PC-3 (cell line): ENCODE data around the gene PBX2.

Experiments
- EZH2 ChIP-seq: fragments of 300-600 bp; sonication (generic); IDR thresholded peaks from one replicate; pipeline ENCODE4 v1.6.1; 2017; ENCODE audit warnings: antibody characterized with exemption, mild to moderate bottlenecking, low read length; ENCODE audit not compliant: unreplicated experiment
- TF ChIP-seq, protein P1 (sequence below): fragments of 300-600 bp; sonication (generic); conservative IDR thresholded peaks from 2 replicates; pipeline ENCODE4 v1.5.1; 2017; ENCODE audit warnings: antibody characterized with exemption, low read depth, mild to moderate bottlenecking, low read length

DNA sequence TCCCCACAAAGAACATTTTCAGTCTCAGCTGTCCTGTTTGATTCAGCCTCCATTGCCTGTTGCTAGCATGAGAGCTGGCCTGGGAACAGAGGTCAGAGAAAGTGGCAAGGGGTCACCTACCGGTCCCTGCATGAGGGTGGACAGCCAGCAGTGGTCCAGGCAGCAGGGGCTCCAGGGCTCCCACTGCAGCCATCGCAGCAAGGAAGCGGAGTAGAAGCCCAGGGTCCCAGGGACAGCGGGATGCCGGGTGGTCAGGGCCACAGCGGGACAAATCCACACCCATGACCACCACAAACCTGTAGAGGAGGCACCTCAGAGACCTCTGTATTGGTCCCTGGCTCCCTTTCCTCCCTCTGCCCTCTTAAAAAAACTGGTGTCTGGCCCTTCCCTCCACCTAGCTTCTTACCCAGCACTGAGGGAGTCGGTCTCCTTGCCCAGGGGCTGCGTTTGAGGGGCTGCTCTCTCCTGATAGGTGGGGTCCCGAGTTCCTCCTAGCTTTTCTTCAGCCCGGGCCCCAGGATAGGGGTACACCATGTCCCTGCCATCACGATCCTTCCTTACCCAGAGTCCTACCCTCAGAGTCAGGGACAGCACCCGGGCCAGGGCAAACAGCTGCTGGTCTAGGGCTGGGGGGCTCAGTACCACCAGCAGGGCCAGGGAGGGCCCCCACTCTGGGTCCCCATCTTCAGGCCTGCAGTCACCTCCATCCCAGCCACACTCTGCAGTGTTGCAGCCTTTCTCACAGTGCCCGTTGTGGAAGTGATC lies 10.9 kb upstream of the PBX2 start:
- TF ChIP-seq, protein P1, sequence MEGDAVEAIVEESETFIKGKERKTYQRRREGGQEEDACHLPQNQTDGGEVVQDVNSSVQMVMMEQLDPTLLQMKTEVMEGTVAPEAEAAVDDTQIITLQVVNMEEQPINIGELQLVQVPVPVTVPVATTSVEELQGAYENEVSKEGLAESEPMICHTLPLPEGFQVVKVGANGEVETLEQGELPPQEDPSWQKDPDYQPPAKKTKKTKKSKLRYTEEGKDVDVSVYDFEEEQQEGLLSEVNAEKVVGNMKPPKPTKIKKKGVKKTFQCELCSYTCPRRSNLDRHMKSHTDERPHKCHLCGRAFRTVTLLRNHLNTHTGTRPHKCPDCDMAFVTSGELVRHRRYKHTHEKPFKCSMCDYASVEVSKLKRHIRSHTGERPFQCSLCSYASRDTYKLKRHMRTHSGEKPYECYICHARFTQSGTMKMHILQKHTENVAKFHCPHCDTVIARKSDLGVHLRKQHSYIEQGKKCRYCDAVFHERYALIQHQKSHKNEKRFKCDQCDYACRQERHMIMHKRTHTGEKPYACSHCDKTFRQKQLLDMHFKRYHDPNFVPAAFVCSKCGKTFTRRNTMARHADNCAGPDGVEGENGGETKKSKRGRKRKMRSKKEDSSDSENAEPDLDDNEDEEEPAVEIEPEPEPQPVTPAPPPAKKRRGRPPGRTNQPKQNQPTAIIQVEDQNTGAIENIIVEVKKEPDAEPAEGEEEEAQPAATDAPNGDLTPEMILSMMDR = no peak
- TF ChIP-seq EZH2 = no peak
